Lower lobe of right lung (tissue), 2 donors: ENCODE measurements around the gene PLXNB3. TPM values are rescaled to one million over a fixed set of nuclear protein-coding genes. Genes with fewer than 3 reads are reported as not detected.

Source experiments
- ATAC-seq, 2 donors: fragments of 200-7000 bp; cut with Tn5 transposase; one replicate each; pipeline ENCODE4 v1.9.1; 2020 to 2022; ENCODE audit warnings: mild to moderate bottlenecking in 2 of 2, moderate library complexity in 2 of 2
- DNase-seq: peaks from one replicate; pipeline ENCODE4 v3.0.0-alpha.2; 2020
- H3K27ac ChIP-seq: fragments of 200-600 bp; one replicate; pipeline ENCODE4 v1.8.0; 2022
- H3K27me3 ChIP-seq: fragments of 200-600 bp; one replicate; pipeline ENCODE4 v1.8.0; 2022; ENCODE audit warnings: low read depth
- H3K36me3 ChIP-seq: fragments of 200-600 bp; one replicate; pipeline ENCODE4 v1.8.0; 2022; ENCODE audit warnings: mild to moderate bottlenecking
- H3K4me1 ChIP-seq: fragments of 200-600 bp; one replicate; pipeline ENCODE4 v1.8.0; 2022
- H3K4me3 ChIP-seq: fragments of 200-600 bp; one replicate; pipeline ENCODE4 v1.8.0; 2022; ENCODE audit warnings: mild to moderate bottlenecking
- H3K9me3 ChIP-seq: fragments of 200-600 bp; one replicate; pipeline ENCODE4 v1.8.0; 2022
- intact Hi-C: fragments of 100-400 bp; cut with DNase I; formaldehyde crosslinking; loops from one replicate; pipeline ENCODE4 v1.11.0; 2022
- total RNA-seq: library from RNA; stranded (reverse); fragmentation: NEBNext Ultra II Directional; extraction: Animal tissue kit (Norgen Biotek cat#: 25700); gene quantifications from one replicate; pipeline ENCODE4 v1.2.1, GENCODE V29; 2021
- TF ChIP-seq, protein P1 (sequence below): fragments of 200-600 bp; IDR thresholded peaks from one replicate; pipeline ENCODE4 v1.8.0; 2022; ENCODE audit warnings: antibody characterized with exemption, mild to moderate bottlenecking
- donor health status: DM: no; HTN: yes; CAD: no; lungs with severe emphysema.

PLXNB3 gene
- total RNA-seq, 1 donor from 2014 or later: 4.6 TPM

- H3K36me3 ChIP-seq: peaks cover 7% of the 10 kb centered on the region
- ATAC-seq (no peak), DNase-seq (no peak)
- no peaks in the 10 kb centered on the region for H3K27me3 ChIP-seq
- intact Hi-C loops: no loop called here
- no peaks in the 10 kb centered on the region for H3K4me1 ChIP-seq
- H3K4me3 ChIP-seq: no peak overlapping the region
- H3K9me3 ChIP-seq: no peaks in the 10 kb centered on the region
- TF ChIP-seq, protein P1, sequence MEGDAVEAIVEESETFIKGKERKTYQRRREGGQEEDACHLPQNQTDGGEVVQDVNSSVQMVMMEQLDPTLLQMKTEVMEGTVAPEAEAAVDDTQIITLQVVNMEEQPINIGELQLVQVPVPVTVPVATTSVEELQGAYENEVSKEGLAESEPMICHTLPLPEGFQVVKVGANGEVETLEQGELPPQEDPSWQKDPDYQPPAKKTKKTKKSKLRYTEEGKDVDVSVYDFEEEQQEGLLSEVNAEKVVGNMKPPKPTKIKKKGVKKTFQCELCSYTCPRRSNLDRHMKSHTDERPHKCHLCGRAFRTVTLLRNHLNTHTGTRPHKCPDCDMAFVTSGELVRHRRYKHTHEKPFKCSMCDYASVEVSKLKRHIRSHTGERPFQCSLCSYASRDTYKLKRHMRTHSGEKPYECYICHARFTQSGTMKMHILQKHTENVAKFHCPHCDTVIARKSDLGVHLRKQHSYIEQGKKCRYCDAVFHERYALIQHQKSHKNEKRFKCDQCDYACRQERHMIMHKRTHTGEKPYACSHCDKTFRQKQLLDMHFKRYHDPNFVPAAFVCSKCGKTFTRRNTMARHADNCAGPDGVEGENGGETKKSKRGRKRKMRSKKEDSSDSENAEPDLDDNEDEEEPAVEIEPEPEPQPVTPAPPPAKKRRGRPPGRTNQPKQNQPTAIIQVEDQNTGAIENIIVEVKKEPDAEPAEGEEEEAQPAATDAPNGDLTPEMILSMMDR: no peak
- no peak overlapping the region for H3K27ac ChIP-seq
Observed at GRCh38 chrX:153735274-153735673, 28.8 kb upstream of the PLXNB3 start.

DNA sequence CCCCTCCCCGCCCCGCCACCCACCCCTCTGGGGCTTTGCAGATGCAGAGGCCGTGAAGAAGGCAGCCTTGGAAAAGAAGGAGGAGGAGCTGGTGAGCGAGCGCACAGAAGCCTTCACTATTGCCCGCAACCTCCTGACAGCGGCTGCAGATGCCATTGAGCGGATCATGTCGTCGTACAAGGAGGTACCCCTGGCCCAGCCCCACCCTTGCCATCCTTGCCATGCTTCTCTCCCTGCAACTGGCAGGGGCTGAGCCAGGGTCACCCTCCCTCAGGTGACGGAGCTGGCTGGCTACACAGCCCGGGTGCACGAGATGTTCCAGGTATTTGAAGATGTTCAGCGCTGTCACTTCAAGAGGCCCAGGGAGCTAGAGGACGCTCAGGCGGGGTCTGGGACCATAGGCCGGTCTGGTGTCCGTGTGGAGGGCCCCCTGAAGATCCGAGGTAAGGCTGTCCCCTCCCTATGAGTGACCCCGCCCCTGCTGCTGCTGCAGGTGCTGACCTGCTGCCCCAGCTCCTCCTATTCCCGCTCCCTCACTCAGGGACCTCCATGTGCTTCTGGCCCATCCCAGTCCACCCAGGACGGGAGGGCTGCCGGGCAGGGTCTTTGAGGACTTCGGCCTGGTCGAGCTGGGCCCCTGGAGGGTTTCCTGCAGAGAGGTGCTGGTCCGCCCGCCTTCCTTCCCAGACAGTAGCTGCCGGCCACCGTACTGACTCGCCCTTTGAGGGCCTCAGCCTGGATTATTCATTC is 27.8 kb upstream of the PLXNB3 start:
- DNase-seq: no peak
- Histone ChIP-seq H3K4me3 (no peak overlapping the region), H3K4me1 (no peaks in the 10 kb centered on the region), H3K27ac (no peak overlapping the region), H3K9me3 (no peaks in the 10 kb centered on the region), H3K27me3 (no peaks in the 10 kb centered on the region), H3K36me3 (peaks cover 7% of the 10 kb centered on the region)
- no peak for ATAC-seq
- TF ChIP-seq, protein P1: no peak
- intact Hi-C loops: no loop called here

GRCh38 chrX:153736871-153737441 is 27.1 kb upstream of the PLXNB3 start:
- TF ChIP-seq, protein P1: no peak
- H3K36me3 ChIP-seq: peaks cover 7% of the 10 kb centered on the region
- H3K27me3 ChIP-seq: no peaks in the 10 kb centered on the region
- no peak overlapping the region for H3K27ac ChIP-seq
- no peak overlapping the region for H3K4me3 ChIP-seq
- intact Hi-C loops: no loop called here
- no peak for DNase-seq
- H3K9me3 ChIP-seq: no peaks in the 10 kb centered on the region
- no peak for ATAC-seq
- H3K4me1 ChIP-seq: no peaks in the 10 kb centered on the region

- H3K36me3 ChIP-seq: peaks cover 7% of the 10 kb centered on the region
- ATAC-seq: no peak
- H3K27ac ChIP-seq: no peak overlapping the region
- intact Hi-C loops: no loop called here
- no peak for DNase-seq
- H3K27me3 ChIP-seq: no peaks in the 10 kb centered on the region
- TF ChIP-seq, protein P1: no peak
- no peak overlapping the region for H3K4me3 ChIP-seq
- H3K9me3 ChIP-seq: no peaks in the 10 kb centered on the region
- H3K4me1 ChIP-seq: no peaks in the 10 kb centered on the region
Observed at GRCh38 chrX:153738056-153738605, 25.9 kb upstream of the PLXNB3 start.

GRCh38 chrX:153739754-153740486 is 24.1 kb upstream of the PLXNB3 start:
- TF ChIP-seq, protein P1: no peak
- Histone ChIP-seq H3K4me3 (no peak overlapping the region), H3K36me3 (peaks cover 7% of the 10 kb centered on the region), H3K4me1 (peaks cover 4% of the 10 kb centered on the region), H3K9me3 (no peaks in the 10 kb centered on the region), H3K27me3 (no peaks in the 10 kb centered on the region), H3K27ac (no peak overlapping the region)
- intact Hi-C loops: no loop called here
- ATAC-seq (no peak), DNase-seq (no peak)
